IPS-20b (cell line): ENCODE measurements around the gene ATXN1.
A peak's percentile ranks its signal among the peaks of the same experiment; 100 is the strongest.
"Not testable (repeated sequence)": the region's sequence is repeated elsewhere in the genome, so short reads cannot be mapped to it uniquely, and the experiment has no call there.

Experiments
- H3K27ac ChIP-seq: one replicate; pipeline ENCODE4 v1.5.1; 2013; ENCODE audit warnings: low read length
- H3K27me3 ChIP-seq: 2 replicates; pipeline ENCODE4 v1.6.1; 2013; ENCODE audit warnings: mild to moderate bottlenecking, low read length, inconsistent platforms; ENCODE audit not compliant: insufficient read depth
- H3K36me3 ChIP-seq: 2 replicates; pipeline ENCODE4 v1.6.1; 2013; ENCODE audit warnings: low read depth, mild to moderate bottlenecking, inconsistent platforms, low read length, moderate library complexity; ENCODE audit not compliant: insufficient read depth
- H3K4me1 ChIP-seq: 2 replicates; pipeline ENCODE4 v1.6.1; 2013; ENCODE audit warnings: mild to moderate bottlenecking, control low read depth, inconsistent platforms, low read length, moderate library complexity; ENCODE audit not compliant: insufficient read depth
- H3K4me3 ChIP-seq: 2 replicates; pipeline ENCODE4 v1.5.1; 2013; ENCODE audit warnings: mild to moderate bottlenecking, low read length, inconsistent platforms
- H3K9ac ChIP-seq: 2 replicates; pipeline ENCODE4 v1.6.1; 2013; ENCODE audit warnings: low read depth, mild to moderate bottlenecking, inconsistent platforms, low read length, moderate library complexity
- H3K9me3 ChIP-seq: 2 replicates; pipeline ENCODE4 v1.6.1; 2013; ENCODE audit warnings: mild to moderate bottlenecking, low read depth, low read length, inconsistent platforms; ENCODE audit not compliant: insufficient read depth

The ATXN1 gene

DNA sequence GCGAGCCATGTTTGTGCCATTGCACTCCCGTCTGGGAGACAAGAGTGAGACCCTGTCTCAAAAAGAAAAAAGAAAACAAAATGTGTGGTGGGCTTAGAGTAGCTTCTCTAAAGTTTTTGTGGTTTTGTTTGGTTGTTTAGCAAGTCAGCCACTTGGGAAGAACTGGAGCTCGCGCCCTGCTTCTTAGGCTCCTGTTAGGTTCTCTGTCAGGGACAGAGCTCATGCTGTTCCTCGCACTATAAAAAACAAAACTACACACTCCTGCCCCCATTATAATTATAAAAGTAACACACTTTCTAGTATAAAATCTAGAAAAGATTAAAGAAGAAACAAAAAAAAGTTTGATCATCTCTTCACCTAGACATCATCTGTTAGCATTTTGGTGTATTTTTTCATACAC is 489.8 kb downstream of the ATXN1 start:
- Histone ChIP-seq H3K4me1 (no peaks in the 10 kb centered on the region), H3K4me3 (no peak overlapping the region), H3K36me3 (no peaks in the 10 kb centered on the region), H3K9me3 (no peaks in the 10 kb centered on the region), H3K27ac (no peak overlapping the region), H3K27me3 (no peaks in the 10 kb centered on the region), H3K9ac (no peak overlapping the region)

DNA sequence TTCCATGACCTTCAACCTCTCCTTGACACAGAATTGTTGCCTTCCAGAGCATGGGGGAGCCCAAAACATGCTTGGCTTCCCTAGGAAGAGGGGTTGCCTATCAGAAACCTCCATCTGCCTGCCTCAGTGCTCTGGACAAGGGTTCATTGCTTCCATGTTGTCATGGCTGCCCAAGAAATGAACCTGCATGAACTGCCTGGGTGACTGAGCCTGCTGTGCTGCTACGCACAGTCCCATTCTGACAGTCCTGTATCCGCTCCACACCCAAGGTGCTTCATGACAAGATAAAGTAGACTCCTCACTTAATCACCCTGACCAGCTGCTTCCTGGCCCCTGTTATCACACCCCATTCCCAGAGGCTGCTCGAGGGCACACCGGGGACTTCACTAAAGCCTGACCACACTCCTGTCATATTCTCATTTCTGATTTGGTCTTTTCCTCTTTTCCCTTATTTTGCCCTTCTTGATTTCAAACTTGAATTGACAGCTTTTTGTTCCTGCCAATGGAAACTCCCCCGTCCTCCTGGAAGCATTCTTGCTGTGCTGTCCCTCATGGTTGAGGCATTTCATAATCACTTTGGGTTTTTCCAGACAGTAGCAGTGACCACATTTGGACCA is 491.0 kb downstream of the ATXN1 start:
- H3K4me1 ChIP-seq: no peaks in the 10 kb centered on the region
- no peak overlapping the region for H3K9ac ChIP-seq
- no peaks in the 10 kb centered on the region for H3K9me3 ChIP-seq
- H3K27me3 ChIP-seq: no peaks in the 10 kb centered on the region
- H3K36me3 ChIP-seq: no peaks in the 10 kb centered on the region
- no peak overlapping the region for H3K4me3 ChIP-seq
- H3K27ac ChIP-seq: no peak overlapping the region

DNA sequence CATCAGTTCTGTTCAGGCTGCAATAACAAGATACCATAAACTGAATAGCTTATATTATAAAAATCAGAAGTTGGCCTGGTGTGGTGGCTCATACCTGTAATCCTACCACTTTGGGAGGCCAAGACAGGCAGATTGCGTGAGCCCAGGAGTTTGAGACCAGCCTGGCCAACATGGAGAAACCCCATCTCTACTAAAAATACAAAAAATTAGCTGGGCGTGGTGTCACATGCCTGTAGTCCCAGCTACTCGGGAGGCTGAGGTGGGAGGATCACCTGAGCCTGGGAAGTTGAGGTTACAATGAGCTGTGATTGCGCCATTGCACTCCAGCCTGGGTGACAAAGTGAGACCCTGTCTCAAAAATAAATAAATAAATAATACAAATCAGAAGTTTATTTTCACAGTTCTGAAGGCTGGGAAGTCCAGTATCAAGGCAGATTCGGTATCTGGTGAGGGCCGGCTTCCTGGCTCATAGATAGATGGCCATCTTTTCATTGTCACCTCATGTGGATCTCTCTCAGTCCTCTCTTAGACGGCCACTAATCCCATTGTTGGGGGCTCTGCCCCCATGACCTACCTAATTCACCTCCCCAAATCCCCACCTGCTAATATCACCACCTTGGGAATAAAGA is 491.7 kb downstream of the ATXN1 start:
- H3K9ac ChIP-seq, H3K27me3 ChIP-seq, H3K9me3 ChIP-seq, H3K27ac ChIP-seq, H3K4me3 ChIP-seq, H3K36me3 ChIP-seq, H3K4me1 ChIP-seq: not testable (repeated sequence)

DNA sequence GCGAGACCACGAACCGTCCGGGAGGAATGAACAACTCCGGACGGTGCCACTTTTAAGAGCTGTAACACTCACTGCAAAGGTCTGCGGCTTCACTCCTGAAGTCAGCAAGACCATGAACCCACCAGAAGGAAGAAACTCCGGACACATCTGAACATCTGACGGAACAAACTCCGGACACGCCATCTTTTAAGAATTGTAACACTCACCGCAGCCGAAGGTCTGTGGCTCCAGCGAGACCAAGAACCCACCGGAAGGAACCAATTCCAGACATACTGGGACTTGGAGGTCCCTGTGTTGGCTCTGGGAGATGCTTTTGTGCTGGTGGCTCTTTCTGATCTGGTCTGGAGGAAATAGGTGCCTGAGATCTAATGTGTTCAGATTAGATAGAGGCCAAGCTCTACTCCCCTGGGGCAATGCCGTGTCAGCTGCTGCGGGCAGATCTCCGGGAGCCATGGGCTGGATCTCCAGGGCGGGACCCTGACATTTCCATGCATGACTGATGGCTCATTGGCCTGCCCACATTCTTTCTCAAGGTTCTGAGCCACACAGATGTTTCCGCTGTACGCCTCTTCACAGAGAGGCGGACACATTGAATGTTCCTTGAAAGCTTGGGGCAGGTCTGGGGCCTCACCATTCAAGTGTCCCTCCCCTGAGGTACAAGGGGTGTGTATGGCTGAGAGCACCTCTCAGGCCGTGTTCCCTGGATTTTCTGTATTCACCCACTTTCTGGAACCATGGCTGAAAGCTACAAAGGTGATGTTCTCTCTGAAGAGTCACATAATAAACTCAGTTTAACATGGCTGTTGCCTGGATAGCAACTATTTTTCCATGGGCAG is 493.6 kb downstream of the ATXN1 start:
- Histone ChIP-seq H3K27me3 (no peaks in the 10 kb centered on the region), H3K27ac (no peak overlapping the region), H3K36me3 (no peaks in the 10 kb centered on the region), H3K4me1 (peaks cover 3% of the 10 kb centered on the region; the same call in 1 of the 2 replicates), H3K9me3 (no peaks in the 10 kb centered on the region), H3K9ac (no peak overlapping the region), H3K4me3 (no peak overlapping the region)

DNA sequence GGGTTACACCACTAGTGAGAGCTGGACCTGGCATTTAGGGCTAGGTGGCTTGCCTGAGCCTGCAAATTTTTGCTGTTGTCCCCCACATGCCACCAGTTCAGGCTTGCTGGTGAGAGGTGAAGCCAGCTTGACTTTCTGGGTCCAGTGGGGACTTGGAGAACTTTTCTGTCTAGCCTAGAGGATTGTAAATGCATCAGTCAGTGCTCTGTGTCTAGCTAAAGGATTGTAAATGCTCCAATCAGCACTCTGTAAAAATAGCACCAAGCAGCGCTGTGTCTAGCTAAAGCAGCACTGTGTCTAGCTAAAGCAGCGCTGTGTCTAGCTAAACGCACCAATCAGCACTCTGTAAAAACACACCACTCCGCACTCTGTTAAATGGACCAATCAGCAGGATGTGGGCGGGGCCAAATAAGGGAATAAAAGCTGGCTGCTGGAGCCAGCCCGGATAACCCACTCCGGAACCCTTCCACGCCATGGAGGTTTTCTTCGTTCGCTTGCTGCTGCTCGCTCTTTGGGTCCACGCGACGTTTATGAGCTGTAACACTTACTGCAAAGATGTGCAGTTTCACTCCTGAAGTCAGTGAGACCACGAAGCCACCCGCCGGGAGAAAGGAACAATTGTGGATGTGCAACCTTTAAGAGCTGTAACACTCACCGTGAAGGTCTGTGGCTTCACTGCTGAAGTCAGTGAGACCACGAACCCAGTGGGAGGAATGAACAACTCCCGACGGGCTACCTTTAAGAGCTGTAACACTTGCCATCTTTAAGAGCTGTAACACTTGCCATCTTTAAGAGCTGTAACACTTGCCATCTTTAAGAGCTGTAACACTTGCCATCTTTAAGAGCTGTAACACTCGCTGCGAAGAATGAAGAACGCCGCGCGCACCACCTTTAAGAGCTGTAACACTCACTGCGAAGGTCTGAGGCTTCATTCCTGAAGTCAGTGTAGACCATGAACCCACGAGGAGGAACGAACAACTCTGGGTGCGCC is 495.6 kb downstream of the ATXN1 start:
- Histone ChIP-seq H3K9me3 (no peaks in the 10 kb centered on the region), H3K4me3 (no peak overlapping the region), H3K4me1 (peaks cover 3% of the 10 kb centered on the region; the same call in 1 of the 2 replicates), H3K9ac (no peak overlapping the region), H3K27ac (no peak overlapping the region), H3K36me3 (no peaks in the 10 kb centered on the region), H3K27me3 (no peaks in the 10 kb centered on the region)

DNA sequence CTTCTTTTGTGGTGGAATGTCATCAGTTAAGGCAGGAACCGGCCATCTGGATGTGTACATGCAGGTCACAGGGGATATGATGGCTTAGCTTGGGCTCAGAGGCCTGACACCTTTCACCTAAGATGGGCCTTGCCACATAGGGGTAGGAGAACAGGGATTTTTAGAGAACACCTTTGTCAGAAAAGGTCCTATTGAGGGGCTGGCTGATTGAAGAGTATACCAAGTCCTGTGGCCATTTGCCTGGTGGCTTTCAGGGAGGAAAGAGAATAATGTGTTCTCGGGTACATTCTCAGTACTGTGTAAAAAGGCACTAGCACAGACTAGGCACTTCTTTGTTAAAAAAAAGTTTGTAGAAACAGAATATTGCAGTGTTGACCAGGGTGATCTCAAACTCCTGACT is 496.5 kb downstream of the ATXN1 start:
- H3K27ac ChIP-seq: no peak overlapping the region
- no peaks in the 10 kb centered on the region for H3K9me3 ChIP-seq
- no peaks in the 10 kb centered on the region for H3K36me3 ChIP-seq
- no peak overlapping the region for H3K9ac ChIP-seq
- H3K4me3 ChIP-seq: no peak overlapping the region
- peaks cover 3% of the 10 kb centered on the region; the same call in 1 of the 2 replicates for H3K4me1 ChIP-seq
- H3K27me3 ChIP-seq: no peaks in the 10 kb centered on the region

DNA sequence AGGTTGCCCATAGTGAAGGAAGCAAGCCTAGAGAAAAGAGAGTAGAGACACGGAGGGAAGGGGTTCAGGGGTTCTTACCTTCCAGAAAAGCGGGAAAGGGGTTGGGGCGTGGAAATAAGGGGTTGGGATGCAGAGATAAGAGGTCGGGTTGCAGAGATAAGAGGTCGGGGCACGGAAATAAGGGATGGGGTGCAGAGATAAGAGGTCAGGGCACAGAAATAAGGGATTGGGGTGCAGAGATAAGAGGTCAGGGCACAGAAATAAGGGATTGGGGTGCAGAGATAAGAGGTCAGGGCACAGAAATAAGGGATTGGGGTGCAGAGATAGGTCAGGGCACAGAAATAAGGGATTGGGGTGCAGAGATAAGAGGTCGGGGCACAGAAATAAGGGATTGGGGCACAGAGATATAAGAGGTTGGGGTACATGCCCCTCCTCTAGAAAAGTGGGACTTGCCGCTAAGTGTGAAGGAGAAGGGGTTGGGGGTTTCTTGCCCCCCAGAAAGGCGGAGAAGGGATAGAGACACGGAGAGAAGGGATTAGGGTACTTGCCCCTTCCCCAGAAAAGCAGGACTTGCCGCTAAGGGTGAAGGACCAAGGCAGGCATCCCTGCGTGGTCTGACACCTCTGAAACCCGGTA is 497.7 kb downstream of the ATXN1 start:
- not testable (repeated sequence) for H3K36me3 ChIP-seq, H3K9me3 ChIP-seq, H3K27me3 ChIP-seq, H3K9ac ChIP-seq, H3K27ac ChIP-seq, H3K4me1 ChIP-seq, H3K4me3 ChIP-seq

DNA sequence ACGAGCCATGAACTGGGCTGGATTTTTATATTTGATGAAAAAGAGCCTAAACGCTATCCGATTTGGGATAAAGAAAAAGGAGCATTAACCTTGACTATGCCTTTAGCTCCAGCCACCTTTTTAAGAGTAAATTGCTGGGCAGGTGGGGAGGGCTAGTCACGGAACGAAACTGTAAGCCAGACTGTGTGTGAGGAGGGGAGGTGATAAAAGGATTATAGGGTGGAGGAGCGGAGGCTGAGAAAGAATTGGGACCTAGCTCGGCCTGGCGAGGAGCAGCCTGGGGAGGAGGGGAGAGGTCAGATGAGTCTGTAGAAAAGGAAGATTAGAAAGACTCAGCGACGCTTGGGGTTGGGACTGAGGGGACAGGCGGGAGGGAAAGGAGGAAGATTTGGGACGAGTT is 498.5 kb downstream of the ATXN1 start:
- H3K36me3 ChIP-seq, H3K27ac ChIP-seq, H3K4me3 ChIP-seq, H3K4me1 ChIP-seq, H3K9ac ChIP-seq, H3K9me3 ChIP-seq, H3K27me3 ChIP-seq: not testable (repeated sequence)

DNA sequence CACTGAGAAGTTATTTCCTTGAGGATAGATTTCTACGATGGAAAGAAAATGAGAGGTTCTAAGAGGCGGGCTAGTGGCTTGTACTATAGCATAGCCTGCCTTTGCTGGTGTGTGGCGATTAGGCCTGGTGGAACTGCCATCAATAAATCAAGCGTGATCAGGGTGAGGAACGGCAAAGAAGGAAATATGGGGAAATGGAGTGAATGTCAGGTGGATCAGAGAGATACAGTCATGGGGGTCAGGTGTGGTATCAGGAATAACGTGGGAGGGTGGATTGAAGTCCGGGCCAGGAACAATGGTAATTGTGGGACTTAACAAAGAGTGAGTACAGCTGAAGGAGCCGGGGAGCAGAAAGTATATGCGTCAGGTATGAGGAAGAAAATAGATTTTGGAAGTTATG is 500.7 kb downstream of the ATXN1 start:
- H3K27ac ChIP-seq, H3K9me3 ChIP-seq, H3K4me1 ChIP-seq, H3K9ac ChIP-seq, H3K4me3 ChIP-seq, H3K27me3 ChIP-seq, H3K36me3 ChIP-seq: not testable (repeated sequence)

DNA sequence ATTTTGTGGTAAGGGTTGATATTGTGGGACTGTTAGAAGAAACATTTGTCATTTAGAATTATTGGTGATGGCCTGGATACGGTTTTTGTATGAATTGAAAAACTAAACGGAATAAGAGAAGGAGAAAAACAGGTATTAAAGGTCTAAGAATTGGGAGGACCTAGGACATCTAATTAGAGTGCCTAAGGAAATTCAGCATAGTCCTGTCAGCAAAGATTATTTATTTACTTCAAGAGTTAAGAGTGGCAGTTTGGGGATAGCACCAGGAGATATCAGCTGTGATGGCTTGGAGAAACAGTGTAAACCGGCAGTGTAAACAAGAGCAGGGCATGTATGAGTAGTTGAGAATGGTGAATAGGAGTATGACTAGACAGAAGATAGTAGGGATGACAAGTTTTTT is 501.7 kb downstream of the ATXN1 start:
- H3K27me3 ChIP-seq, H3K4me3 ChIP-seq, H3K4me1 ChIP-seq, H3K27ac ChIP-seq, H3K9me3 ChIP-seq, H3K36me3 ChIP-seq, H3K9ac ChIP-seq: not testable (repeated sequence)

DNA sequence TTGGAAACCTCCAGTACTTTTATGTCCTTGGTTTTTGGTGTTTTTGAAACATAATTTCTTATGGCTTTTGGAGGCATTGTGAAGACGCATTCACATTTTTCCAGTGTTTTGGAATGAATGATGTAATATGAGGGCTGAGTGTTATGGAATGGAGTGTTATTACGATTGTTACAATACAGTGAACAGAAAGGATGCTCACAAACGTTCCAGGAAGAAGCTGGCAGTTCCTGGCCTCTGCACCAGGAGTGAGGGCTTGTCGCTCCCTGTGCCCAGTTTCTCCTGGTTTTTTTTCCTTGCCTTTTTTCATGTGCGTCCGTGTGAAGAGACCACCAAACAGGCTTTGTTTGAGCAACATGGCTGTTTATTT is 502.6 kb downstream of the ATXN1 start:
- H3K9me3 ChIP-seq: no peaks in the 10 kb centered on the region
- H3K36me3 ChIP-seq: no peaks in the 10 kb centered on the region
- no peak overlapping the region for H3K4me3 ChIP-seq
- H3K4me1 ChIP-seq: 0 out of 2 replicates have a peak, but pooled peaks cover 6% of the 10 kb centered on the region
- H3K27ac ChIP-seq: no peak overlapping the region
- no peaks in the 10 kb centered on the region for H3K27me3 ChIP-seq
- peak overlapping the region; percentile 16; the same call in 1 of the 2 replicates for H3K9ac ChIP-seq
